GM19468 (cell line): ENCODE measurements around the gene CDC42BPA.
"Not testable (repeated sequence)": the region's sequence is repeated elsewhere in the genome, so short reads cannot be mapped to it uniquely, and the experiment has no call there.

Source experiments
- ATAC-seq: cut with Tn5 transposase; IDR thresholded peaks from one replicate; pipeline ENCODE4 v1.9.1; 2021; ENCODE audit warnings: mild to moderate bottlenecking, moderate library complexity, moderate number of reproducible peaks; ENCODE audit not compliant: unreplicated experiment; ENCODE audit errors: extremely low read depth

Gene CDC42BPA, protein sequence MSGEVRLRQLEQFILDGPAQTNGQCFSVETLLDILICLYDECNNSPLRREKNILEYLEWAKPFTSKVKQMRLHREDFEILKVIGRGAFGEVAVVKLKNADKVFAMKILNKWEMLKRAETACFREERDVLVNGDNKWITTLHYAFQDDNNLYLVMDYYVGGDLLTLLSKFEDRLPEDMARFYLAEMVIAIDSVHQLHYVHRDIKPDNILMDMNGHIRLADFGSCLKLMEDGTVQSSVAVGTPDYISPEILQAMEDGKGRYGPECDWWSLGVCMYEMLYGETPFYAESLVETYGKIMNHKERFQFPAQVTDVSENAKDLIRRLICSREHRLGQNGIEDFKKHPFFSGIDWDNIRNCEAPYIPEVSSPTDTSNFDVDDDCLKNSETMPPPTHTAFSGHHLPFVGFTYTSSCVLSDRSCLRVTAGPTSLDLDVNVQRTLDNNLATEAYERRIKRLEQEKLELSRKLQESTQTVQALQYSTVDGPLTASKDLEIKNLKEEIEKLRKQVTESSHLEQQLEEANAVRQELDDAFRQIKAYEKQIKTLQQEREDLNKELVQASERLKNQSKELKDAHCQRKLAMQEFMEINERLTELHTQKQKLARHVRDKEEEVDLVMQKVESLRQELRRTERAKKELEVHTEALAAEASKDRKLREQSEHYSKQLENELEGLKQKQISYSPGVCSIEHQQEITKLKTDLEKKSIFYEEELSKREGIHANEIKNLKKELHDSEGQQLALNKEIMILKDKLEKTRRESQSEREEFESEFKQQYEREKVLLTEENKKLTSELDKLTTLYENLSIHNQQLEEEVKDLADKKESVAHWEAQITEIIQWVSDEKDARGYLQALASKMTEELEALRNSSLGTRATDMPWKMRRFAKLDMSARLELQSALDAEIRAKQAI (N-terminal part only)

DNA sequence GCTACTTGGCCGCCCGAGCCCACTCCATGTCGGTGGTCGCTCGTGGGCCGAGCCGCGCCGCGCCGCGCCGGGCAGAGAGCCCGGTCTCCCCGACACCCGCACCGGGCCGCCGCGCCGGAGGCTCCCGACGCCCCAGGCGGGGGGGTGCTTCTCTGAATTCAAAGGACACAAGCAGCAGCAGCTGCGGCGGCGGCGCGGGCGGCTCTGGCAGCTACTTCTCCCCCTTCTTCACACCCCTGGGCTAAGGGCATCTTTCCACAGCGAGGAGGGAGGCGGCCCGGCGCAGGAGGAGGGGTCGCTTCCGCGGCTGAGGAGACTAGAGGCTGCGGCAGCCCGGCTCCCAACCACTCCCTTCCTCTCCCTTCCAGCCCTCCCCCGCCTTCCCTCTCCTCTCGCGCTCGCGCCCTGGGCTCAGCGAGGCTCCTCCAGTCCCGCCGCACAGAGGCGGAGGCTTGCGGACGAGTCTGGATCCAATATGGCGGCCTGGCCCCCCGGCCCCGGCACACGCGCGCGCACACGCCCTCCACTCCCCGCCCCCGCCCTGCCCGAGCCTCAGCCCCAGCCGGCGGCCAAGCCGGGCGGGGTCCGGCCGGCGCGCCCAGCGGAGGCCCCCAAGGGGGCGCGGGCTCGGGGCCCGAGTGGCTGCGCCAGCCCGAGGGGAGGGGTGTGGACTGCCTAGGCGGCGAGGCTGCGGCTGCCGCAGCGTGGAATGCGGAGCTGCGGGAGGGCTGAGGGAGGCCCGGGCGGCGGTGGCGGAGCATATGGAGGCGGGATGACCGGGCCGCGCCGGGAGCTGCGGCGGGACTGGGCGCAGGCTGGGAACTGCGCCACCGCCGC is at the start of gene CDC42BPA:
TSS of gene CDC42BPA (minus strand) at position 477 of the 837 bp plus-strand sequence. CDS start 1,310 bp downstream, outside the sequence.
- peak; percentile 33 for ATAC-seq

DNA sequence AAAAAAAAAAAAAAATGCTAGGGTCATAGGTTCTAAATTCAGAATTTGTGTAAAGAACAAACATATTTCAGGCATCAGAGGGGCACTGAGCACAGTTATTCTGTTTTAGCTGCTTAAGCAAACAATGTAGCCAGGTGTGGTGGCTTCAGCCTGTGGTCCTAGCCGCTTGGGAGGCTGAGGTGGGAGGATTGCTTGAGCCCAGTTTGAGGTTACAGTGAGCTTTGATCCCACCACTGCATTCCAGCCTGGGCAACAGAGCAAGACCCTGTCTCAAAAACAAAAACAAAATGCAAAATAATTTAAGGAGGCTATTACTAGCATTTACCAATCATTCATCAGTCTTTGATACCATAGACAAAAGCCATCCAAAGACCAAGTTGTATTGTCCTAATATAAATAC is 49.7 kb upstream of the CDC42BPA start:
- no peak for ATAC-seq

DNA sequence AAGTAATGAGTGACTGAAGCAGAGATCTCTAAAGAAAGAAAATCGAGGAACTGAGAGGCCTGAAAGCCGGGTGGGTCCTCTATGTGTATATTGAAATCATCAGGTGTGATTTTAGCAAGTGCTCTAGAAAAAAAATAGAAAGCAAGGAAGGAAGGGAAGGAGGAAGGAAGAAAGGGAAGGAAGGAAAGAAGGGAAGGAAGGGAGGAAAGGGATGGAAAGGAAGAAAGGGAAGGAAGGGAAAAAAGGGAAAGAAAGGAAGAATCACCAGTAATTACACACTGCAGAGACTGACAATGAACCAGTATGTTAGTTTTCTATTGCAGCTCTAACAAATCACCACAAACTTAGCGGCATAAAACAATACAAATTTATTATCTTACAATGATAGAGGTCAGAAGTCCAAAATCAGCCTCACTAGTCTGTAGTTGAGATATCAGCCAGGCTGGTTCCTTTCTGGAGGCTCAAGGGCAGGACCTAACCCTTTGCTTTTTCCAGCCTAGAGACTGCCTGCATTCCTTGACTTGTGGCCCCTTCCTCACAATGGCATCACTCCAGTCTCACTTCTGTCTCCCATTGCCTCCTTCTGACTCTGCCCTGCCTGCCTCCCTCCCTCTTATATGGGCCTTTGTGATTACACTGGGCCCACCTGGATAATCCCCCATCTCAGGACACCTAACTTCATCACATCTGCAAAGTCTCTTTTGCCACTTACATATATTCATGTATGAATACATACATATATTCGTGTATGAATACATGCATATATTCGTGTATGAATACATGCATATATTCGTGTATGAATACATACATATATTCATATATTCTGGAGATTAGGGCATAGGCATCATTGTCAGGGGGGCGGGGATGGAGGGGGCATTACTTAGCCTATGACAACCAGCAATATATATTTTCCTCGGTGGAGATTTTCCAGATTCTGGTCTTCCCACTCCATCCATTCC is 47.5 kb upstream of the CDC42BPA start:
- no peak for ATAC-seq

DNA sequence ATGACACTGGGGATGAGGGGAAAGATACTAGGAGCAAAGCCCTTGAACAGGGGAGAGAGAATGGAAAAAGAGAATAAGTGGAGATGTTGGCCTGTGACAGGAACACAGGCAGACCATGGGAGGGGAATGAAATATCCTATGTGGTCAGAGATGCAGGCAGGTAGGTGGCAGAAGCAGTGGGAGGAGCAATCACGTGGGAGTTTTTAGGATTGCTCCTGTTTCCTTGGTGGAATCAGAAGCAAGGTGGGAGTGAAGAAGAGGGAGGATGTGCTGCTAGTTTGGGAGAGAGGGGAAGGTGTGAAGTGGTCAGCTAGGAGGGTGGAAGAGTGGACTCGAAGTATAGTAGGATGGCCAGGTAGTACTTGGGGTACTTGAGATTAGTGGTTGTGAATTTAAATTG is 46.4 kb upstream of the CDC42BPA start:
- no peak for ATAC-seq

DNA sequence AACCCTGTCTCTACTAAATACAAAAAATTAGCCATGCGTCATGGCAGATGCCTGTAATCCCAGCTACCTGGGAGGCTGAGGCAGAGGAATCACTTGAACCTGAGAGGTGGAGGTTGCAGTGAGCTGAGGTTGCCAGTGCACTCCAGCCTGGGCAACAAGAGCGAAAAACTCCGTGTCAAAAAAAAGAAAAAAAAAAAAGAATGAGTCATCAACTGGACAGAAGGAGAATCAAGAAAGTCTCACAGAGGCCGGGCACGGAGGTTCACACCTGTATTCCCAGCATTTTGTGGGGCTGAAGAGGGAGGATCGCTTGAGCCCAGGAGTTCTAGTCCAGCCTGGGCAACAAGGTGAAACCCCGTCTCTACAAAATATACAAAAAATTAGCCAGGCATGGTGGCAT is 45.5 kb upstream of the CDC42BPA start:
- ATAC-seq, result no peak

DNA sequence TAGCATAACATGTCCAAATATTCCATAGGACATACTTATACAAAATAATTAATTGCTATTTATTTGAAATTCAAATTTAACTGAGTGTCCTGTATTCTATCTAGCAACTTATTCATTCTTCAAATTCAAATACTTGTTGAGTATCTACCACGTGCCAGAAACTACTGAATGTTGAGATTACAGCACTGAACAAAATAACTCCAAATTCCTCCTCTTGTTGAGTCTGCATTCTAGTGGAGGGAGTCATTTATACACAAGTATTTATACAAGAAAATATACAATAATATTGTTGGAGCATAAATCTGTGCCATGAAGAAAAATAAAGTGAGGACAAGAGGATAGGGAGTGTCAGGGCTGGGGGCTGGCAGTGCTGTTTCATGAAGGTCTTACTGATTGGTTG is 43.7 kb upstream of the CDC42BPA start:
- no peak for ATAC-seq

DNA sequence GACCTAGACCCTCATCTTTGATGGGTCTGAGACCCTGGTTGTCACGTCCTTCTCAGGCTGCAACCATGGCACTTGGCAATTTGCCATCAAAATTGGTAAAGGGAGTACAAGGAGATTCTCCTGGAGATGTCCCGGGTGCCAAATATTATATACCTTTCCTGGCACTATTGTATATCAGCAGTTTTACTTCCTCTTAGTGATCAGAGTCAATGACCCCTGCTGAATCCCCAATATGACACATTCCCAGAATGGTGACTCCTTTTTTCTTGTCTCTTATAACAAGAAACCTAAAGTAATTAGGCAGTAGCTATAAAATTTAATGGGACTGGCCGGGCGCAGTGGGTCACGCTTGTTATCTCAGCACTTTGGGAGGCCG is 39.6 kb upstream of the CDC42BPA start:
- ATAC-seq, result no peak

DNA sequence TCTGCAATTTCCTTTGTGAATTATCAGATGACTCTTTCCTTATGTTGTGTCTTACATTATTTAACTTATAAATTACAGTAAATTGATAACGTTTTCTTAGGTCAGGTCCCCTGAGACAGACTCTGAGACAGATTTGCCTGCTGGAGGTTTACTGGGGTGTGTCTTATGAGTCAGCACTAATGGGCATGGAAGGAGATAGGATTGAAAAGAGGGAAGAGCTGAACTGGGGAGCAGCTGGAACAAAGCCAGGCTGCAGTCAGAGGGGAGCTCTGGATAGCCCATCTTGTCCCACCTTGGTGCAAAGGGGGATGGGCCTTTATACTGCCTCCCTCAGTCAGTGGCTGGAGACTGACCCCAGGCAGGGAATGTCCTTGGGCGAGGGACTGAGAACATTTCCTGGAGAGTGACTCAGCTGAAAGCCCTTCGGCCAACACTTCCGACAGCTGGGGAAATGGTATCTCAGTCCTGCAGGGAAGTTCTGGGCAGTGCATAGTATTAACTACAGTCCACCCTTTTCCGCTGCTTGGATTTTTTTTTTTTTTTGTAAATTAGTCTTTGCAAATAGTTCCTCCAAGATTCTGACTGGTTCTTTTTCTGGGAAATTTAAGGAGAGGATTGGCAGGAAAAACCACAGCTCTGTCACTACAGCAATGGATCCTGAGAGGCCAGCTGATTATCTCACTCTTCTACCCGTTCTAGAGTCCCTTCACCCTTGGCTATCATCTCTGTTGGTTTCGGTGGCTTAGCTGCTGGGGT is 39.1 kb upstream of the CDC42BPA start:
- no peak for ATAC-seq

DNA sequence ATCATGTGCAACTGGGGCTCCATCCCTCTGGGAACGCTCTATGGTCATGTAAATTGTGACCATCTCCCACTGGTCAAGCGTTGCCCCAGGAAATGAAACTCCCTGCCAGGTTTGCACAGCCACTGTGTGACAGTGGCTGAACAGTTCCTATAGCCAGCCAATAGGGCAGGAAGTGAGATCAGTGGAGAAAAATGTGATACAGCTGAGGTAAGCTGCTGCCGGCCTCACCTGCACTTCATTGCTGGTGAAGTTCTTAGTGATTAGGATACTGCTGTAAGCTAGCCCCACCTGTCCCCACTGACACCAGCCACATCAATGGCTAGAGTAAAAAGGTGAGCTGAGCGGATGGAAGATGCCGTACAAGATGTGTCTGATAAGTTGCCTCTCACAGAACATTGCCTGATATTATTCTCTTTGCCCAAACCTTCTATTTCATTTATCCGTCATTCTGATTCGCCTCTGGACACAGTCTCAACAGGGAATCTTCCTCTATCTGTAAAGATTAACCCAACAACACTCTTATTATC is 38.4 kb upstream of the CDC42BPA start:
- no peak for ATAC-seq

DNA sequence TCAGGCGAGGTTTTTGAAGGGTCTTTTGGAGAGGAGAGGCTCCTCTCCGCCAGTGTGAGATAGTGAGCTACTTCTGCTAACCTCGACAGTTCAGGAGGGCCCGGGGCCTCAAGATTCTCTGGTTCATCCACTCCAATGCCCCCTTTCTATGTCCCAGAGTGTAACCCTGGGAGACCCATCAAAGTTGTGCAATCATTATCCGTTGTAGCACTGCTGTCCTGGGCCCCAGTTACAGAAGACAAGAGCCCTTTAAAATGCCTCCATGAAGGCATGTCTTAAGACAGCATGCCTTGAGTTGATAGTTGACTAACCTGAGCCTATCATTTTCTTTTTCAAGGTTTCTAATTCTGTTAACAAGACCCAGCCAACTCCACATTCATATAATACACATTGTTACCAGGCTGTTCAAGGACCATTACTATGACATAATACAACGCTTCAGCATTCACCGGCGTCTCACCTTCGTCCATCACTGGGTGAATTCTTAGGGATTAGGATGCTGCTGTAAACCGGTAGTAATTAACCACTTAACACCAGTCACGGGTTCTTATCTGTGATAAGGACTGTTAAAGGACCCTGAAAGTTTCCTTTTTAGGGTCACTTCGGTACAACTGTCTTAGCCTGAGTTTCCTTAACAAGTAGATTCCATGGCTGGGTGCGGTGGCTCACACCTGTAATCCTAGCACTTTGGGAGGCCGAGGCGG is 37.4 kb upstream of the CDC42BPA start:
- ATAC-seq, result no peak

DNA sequence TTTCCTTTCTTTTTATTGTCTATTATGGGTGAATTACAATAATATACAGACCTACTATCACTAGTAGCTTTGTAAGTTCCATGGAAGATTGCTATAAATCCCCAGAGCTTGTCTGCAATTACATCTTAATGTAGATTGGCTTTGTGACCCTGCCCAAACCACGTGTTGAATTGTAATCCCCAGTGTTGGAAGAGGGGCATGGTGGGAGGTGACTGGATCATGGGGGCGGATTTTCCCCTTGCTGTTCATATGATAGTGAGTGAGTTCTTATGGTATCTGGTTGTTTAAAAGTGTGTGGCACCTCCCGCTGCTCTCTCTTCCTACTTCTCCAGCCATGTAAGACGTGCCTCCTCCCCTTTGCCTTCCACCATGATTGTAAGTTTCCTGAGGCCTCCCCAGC is 34.9 kb upstream of the CDC42BPA start:
- ATAC-seq, result no peak

DNA sequence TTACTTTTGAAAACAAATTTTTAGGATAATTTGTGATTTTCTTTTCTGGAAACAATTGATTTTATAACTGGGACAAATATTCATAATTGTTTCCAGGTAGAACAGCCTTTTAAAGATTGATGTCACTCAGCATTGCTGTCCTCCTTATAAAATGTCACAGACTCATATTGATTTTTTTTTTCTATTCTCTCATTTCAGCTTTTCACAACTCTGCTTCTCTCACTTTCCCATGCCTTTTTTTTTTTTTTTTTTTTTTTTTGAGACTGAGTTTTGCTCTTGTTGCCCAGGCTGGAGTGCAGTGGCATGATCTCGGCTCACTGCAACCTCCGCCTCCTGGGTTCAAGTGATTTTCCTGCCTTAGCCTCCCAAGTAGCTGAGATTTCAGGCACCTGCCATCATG is 33.9 kb upstream of the CDC42BPA start:
- ATAC-seq, result not testable (repeated sequence)

DNA sequence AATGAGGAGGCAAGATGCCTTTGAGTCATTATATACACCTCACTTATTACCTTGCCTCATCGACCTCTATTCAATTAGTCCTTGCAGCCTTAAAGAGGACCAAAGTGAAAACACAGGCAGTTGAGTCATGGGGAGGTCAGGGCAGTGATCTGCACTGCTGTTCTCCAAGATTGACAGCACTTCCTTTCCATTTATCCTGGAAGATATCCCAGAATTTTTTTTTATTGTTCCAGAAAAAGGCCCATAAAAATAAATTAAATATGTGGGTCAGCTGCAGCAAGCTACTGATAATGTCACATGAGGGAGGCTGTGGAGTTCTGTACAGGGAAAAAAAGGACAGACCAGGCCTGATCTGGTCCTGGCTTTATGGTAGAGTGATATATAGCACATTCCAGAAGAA is 33.2 kb upstream of the CDC42BPA start:
- ATAC-seq, result no peak

DNA sequence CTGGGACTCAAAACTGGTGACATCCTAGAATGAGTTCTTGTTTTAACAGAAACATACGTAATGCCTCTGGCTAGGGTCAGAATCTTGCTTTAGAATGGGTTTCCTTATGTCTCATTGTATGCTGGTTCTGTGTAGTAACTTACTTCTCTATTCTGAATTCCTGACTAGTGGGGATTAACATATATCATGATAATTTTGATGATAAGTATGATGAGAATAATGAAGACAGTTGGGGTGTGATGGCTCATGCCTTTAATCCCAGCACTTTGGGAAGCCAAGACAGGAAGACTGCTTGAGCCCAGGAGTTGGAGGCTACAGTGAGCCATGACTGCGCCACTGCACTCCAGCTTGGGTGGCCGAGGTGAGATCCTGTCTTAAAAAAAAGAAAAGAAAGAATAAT is 31.7 kb upstream of the CDC42BPA start:
- ATAC-seq, result no peak

DNA sequence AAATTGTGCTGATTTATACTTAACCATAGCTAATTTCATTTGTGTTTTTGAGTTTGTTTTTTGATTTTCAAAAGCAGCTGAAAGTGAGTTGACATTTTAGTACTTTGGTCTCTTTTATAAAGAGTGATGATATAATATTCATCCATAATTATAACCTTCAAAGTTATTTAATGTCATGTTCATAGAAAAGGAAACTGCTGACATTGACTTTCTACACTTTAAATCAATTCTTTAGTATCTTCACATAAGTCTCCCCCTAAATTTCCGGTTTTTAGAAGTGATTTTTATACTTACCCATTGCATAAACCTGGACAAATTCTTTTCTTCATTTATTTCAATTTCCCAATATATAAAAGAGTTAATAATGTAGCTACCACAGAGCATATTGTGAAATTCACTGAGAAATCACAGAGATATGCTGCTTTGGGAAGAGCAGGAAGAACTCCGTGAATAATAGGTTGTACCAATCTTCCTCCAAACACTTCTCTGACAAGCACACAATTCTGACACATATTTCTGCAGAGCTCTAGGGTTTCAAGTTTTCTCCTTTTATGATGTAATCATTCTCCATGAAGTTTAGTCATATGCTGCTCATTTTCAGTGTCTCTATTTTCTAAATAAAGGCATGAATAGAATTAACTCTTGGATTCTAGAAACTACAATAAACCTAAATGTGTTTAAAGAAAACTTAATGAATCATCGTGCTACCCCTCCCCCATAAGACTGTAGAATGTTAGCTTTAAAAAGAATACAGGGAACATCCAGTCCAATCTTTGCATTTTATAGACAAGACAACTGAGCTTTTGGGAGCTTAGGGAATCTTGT is 25.6 kb upstream of the CDC42BPA start:
- ATAC-seq, result no peak

DNA sequence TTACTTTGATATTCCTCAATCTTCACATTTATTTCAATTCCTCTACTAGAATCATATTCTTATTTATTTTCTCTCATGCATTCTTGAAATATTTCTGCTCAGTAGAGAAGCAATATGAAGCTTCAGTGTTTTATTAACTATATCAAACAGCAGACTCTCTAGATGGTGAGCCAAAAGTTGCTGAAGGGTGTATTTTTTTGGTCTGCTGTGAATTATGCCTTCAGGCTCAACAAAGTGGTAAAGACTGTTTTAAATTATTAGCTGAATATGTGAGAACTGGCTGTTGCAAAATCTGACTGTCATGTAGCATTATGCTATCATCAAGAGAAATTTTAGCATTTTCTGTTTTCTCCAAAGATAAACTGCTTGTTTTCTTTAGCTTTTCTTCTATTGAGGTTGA is 24.9 kb upstream of the CDC42BPA start:
- no peak for ATAC-seq
